ENCODE data around the gene AGXT. TPM values are rescaled to one million over a fixed set of nuclear protein-coding genes. Genes with fewer than 3 reads are reported as not detected.

The AGXT gene
- total RNA-seq, 4 donors from 2014 or later: not detected

DNA sequence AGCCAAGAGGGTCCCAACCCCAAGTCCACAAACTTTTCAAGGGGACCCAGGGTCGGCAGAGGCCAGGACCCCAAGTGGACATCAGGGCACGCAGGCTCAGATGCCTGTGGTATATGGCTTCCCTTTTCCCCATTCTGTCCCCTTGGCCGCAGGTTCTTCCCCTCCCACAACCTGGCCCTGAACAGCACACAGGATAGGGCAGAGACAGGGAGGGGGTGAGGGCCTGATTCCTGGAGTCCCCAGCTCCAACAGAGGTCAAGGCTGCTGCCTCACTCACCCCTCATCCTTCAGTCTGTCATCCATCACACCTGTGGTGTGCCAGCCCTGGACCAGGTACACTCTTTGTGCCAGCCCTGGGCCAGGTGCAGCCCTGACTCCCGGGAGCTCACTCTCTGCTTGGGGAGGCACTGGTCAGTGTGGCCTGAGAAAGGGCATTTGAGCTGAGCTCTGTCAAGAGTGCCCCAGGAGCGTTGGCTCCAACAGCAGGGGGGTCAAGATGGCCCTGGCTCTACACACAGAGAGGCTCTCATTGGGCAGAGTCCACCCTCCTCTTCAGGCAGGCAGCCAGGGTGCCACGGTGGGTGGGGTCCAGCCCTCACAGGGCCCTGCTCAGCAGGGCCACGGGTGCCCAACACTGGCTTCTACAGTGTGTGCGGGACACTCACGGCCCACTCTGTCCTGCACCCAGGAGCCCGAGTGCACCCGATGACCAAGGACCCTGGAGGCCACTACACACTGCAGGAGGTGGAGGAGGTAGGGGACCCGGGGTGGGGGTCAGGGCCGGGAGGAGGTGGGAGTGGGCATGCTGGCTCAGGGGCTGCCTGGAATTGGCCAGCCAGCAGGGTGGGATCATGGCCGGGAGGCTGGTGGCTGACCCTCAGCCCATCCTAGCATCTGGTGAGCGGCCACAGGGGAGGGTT is 1.6 kb downstream of the AGXT start:
- Histone ChIP-seq H3K9me3 (no peaks in the 10 kb centered on the region), H3K27ac (no peak overlapping the region), H3K4me1 (no peaks in the 10 kb centered on the region), H3K36me3 (no peaks in the 10 kb centered on the region), H3K4me3 (no peak overlapping the region), H3K27me3 (peaks cover 27% of the 10 kb centered on the region)
- WGBS, 2 donors (ENCODE audit: low coverage in 1 of 2): 72% methylated on average over 3 of the region's 15 CpGs; no CpG with 5 or more reads in 1 of the 2 donors
- ATAC-seq: no peak
- TF ChIP-seq POLR2A (IDR thresholded peaks at IDR 0.05): no peak
- no peak for TF ChIP-seq EP300 (IDR thresholded peaks at IDR 0.05)
- TF ChIP-seq, protein P1, sequence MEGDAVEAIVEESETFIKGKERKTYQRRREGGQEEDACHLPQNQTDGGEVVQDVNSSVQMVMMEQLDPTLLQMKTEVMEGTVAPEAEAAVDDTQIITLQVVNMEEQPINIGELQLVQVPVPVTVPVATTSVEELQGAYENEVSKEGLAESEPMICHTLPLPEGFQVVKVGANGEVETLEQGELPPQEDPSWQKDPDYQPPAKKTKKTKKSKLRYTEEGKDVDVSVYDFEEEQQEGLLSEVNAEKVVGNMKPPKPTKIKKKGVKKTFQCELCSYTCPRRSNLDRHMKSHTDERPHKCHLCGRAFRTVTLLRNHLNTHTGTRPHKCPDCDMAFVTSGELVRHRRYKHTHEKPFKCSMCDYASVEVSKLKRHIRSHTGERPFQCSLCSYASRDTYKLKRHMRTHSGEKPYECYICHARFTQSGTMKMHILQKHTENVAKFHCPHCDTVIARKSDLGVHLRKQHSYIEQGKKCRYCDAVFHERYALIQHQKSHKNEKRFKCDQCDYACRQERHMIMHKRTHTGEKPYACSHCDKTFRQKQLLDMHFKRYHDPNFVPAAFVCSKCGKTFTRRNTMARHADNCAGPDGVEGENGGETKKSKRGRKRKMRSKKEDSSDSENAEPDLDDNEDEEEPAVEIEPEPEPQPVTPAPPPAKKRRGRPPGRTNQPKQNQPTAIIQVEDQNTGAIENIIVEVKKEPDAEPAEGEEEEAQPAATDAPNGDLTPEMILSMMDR (IDR thresholded peaks at IDR 0.05): no peak
- TF ChIP-seq POLR2AphosphoS5 (IDR thresholded peaks at IDR 0.05): no peak

DNA sequence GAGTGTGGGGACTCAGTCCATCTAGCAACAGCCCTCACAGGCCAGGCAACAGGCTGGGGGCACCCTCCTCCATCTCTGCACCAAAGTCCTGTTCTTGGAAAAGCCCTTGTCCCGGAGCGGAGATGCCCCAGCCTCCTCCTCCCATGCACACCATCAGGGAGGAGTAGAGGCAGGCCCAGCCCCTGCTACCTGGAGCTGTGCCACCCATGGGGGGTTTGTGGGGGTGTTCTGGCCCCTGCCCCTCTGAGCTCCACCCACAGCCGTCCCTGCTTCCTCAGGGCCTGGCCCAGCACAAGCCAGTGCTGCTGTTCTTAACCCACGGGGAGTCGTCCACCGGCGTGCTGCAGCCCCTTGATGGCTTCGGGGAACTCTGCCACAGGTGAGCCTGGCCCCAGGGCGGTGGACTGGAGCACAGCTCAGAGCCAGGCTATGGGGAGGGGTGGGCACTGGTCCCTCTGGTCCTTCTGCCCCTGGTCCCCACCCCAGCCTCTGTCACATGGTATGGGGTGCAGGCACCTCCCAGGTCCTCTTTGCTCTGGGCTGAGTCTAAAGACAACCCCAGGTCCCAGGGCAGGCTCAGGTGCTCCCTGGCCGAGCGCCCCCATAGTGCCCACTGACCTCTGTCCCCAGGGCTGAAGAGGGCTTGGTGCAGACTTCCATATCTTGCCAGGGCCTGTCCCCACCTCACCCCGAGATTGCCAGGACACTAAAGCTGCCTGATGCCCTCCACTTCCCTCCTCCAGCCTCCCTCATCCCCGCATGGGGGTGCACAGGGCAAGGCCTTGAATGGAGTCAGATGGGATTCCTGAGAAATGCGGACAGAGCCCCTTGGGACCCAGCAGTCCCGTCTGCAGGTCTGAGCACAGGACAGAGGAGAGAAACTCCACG is 2.7 kb downstream of the AGXT start:
- TF ChIP-seq EP300 (IDR thresholded peaks at IDR 0.05): no peak
- no peak for TF ChIP-seq POLR2AphosphoS5 (IDR thresholded peaks at IDR 0.05)
- TF ChIP-seq, protein P1 (IDR thresholded peaks at IDR 0.05): no peak
- no peak for TF ChIP-seq POLR2A (IDR thresholded peaks at IDR 0.05)
- Histone ChIP-seq H3K9me3 (no peaks in the 10 kb centered on the region), H3K4me1 (no peaks in the 10 kb centered on the region), H3K36me3 (no peaks in the 10 kb centered on the region), H3K27me3 (peaks cover 27% of the 10 kb centered on the region), H3K27ac (no peak overlapping the region), H3K4me3 (no peak overlapping the region)
- 68% methylated on average over 3 of the region's 16 CpGs; no CpG with 5 or more reads in 1 of the 2 donors for WGBS, 2 donors (ENCODE audit: low coverage in 1 of 2)
- ATAC-seq: no peak

DNA sequence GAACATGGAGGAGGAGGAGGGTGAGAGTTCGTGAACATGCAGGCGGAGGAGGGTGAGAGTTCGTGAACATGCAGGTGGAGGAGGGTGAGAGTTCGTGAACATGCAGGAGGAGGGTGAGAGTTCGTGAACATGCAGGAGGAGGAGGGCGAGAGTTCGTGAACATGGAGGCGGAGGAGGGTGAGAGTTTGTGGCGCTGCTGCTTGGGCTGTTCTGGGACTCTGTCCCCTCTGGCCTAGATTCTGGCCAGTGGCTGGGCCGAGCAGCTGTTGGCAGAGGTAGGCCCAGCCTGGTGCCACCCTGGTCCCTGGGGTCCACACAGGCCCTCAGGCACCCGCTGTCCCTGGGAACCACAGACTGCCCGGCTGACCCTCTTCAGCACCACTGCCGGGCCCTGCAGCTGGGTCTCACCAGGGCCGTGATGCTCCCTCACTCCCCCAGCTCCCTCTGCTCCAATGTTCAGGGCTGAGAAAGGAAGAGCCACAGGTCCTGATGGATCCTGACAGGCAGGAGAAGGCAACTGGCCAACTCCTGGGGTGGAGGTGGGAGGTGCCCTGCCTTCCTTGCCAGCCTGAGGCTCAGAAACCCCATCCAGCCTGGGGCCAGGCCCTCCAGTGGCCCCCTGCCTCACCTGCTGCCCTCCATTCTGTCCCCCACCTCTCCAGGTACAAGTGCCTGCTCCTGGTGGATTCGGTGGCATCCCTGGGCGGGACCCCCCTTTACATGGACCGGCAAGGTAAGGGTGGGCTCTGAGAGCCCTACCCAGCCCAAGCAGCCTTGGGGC is 3.9 kb downstream of the AGXT start:
- no peaks in the 10 kb centered on the region for H3K36me3 ChIP-seq
- H3K27me3 ChIP-seq: peaks cover 27% of the 10 kb centered on the region
- no peaks in the 10 kb centered on the region for H3K9me3 ChIP-seq
- ATAC-seq: no peak
- no peak overlapping the region for H3K27ac ChIP-seq
- 77 to 81% methylated on average over 9 to 10 of the region's 17 CpGs for WGBS, 2 donors (ENCODE audit: low coverage in 1 of 2)
- TF ChIP-seq, protein P1 (IDR thresholded peaks at IDR 0.05): no peak
- TF ChIP-seq EP300 (IDR thresholded peaks at IDR 0.05): no peak
- TF ChIP-seq POLR2AphosphoS5 (IDR thresholded peaks at IDR 0.05): no peak
- no peak for TF ChIP-seq POLR2A (IDR thresholded peaks at IDR 0.05)
- no peaks in the 10 kb centered on the region for H3K4me1 ChIP-seq
- no peak overlapping the region for H3K4me3 ChIP-seq

DNA sequence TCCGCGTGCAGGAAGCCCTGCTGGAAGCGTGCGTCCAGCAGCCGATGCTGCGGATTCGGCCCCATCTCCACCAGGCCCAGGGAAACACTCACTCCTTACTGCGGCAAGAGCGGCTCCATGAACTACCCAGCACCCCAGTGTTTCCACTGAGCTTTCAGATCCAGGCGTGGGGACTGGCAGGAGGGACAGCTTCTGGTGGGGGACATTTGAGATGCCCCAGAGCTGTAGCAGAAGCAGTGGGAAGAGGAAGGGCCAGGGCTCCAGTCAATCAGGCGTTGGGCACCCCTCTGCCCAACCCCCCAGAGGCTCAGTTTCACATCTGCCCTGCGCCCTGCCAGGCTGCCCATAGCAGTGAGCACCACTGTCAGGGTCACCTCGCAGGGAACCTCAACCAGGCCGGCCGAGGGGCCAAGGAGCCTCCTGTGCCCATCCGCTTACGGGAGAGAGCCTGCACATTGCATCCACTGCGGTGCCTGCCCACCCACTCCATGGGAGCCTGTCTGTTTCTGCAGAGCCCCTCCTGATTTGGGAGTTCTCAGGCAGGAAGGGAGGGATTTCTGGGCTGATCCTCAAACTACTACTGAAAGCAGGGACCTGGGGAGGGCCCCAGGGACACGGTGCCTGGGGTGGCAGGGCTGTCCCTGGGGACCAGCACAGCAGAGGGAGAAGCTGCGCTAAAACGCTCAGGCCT is 4.6 kb downstream of the AGXT start:
- TF ChIP-seq POLR2A (IDR thresholded peaks at IDR 0.05) (no peak), EP300 (IDR thresholded peaks at IDR 0.05) (no peak), POLR2AphosphoS5 (IDR thresholded peaks at IDR 0.05) (no peak)
- TF ChIP-seq, protein P1 (IDR thresholded peaks at IDR 0.05): no peak
- Histone ChIP-seq H3K27me3 (peaks cover 27% of the 10 kb centered on the region), H3K4me1 (no peaks in the 10 kb centered on the region), H3K9me3 (no peaks in the 10 kb centered on the region), H3K27ac (no peak overlapping the region), H3K4me3 (no peak overlapping the region), H3K36me3 (no peaks in the 10 kb centered on the region)
- ATAC-seq: no peak
- WGBS, 2 donors (ENCODE audit: low coverage in 1 of 2): no CpG with 5 or more reads among the region's 21 CpGs
